ENCODE measurements around the gene GUCD1.

Gene GUCD1

GRCh38 chr22:24525416-24526037 is 29.4 kb downstream of the GUCD1 start:
- ChIA-PET POLR2A (no interaction called here), CTCF (interaction anchor here (0.6 to 3.3 kb wide), 22 partner anchors 9 to 955 kb away, joined by 3 to 13 read pairs (median 4); partner anchors contain the start of gene SPECC1L)
- Histone ChIP-seq H3K27ac (ENCODE audit: extremely low read depth, low read depth, low read length) (no peak overlapping the region), H3K4me3 (ENCODE audit: low read depth, low read length) (no peak overlapping the region), H3K9me3 (ENCODE audit: control insufficient read depth, insufficient read depth, low read depth, low read length) (no peaks in the 10 kb centered on the region), H3K4me1 (ENCODE audit: control insufficient read depth, insufficient read depth, low read length) (peaks cover 2% of the 10 kb centered on the region; the same call in 1 of the 2 replicates), H3K36me3 (ENCODE audit: control insufficient read depth in 2 of 2, insufficient read depth in 1 of 2, low read length in 2 of 2) (no peaks in the 10 kb centered on the region)
- TF ChIP-seq ZNF629 (tag by site-specific recombination; IDR thresholded peaks at IDR 0.05): no peak
- peak; percentile 63; the same call in 1 of the 2 replicates for TF ChIP-seq KLF17 (tag by site-specific recombination; IDR thresholded peaks at IDR 0.05)
- TF ChIP-seq CTCF (tag by site-specific recombination; IDR thresholded peaks at IDR 0.05): peak; percentile 73
- no peak for TF ChIP-seq HIC1 (tag by site-specific recombination; IDR thresholded peaks at IDR 0.05)
- TF ChIP-seq ZNF521 (tag by site-specific recombination; IDR thresholded peaks at IDR 0.05): no peak
- TF ChIP-seq ZEB2 (tag by site-specific recombination; IDR thresholded peaks at IDR 0.05): peak; percentile 37; the same call in 1 of the 2 replicates
- no peak for TF ChIP-seq ZNF664 (tag by site-specific recombination; IDR thresholded peaks at IDR 0.05)
- no peak for TF ChIP-seq ZNF169 (tag by site-specific recombination; IDR thresholded peaks at IDR 0.05)
- TF ChIP-seq ZNF311 (tag by site-specific recombination; IDR thresholded peaks at IDR 0.05; ENCODE audit: borderline replicate concordance): no peak
- TF ChIP-seq ZNF621 (tag by site-specific recombination; IDR thresholded peaks at IDR 0.05): no peak
- TF ChIP-seq ZFHX2 (tag by site-specific recombination; conservative IDR thresholded peaks at IDR 0.05): no peak
- TF ChIP-seq ZBTB26 (tag by site-specific recombination; optimal IDR thresholded peaks at IDR 0.05): peak; percentile 7
- TF ChIP-seq BCL11B (tag by site-specific recombination; IDR thresholded peaks at IDR 0.05; ENCODE audit: low read depth): peak; percentile 54; the same call in 1 of the 2 replicates
- TF ChIP-seq ZNF174 (tag by site-specific recombination; IDR thresholded peaks at IDR 0.05): no peak
- peak; percentile 44; the same call in 1 of the 2 replicates for TF ChIP-seq BCL11A (tag by site-specific recombination; IDR thresholded peaks at IDR 0.05; ENCODE audit: low read depth)
- TF ChIP-seq ZNF18 (tag by site-specific recombination; IDR thresholded peaks at IDR 0.05): no peak
- no peak for TF ChIP-seq ZBTB8A (tag by site-specific recombination; IDR thresholded peaks at IDR 0.05)
- TF ChIP-seq SETDB1 (IDR thresholded peaks at IDR 0.05; ENCODE audit: insufficient read length, low read length): no peak
- TF ChIP-seq INSM2 (tag by site-specific recombination; IDR thresholded peaks at IDR 0.05): no peak
- 0 out of 2 replicates have a peak, but pooled peaks have one; percentile 34 for TF ChIP-seq SCRT2 (tag by site-specific recombination; IDR thresholded peaks at IDR 0.05)
- TF ChIP-seq KLF7 (tag by site-specific recombination; IDR thresholded peaks at IDR 0.05; ENCODE audit: borderline replicate concordance): no peak
- no peak for TF ChIP-seq ZNF175 (tag by site-specific recombination; IDR thresholded peaks at IDR 0.05)
- TF ChIP-seq SP7 (tag by site-specific recombination; IDR thresholded peaks at IDR 0.05): peak; percentile 49
- TF ChIP-seq REST (tag by site-specific recombination; IDR thresholded peaks at IDR 0.05): no peak
- no peak for TF ChIP-seq ZNF221 (tag by site-specific recombination; IDR thresholded peaks at IDR 0.05; ENCODE audit: borderline replicate concordance)
